SU-DHL-6 (cell line): ENCODE results near the gene OXER1.

Experiments
- H2AFZ ChIP-seq: fragments of 200-600 bp; sonication (generic); 2 replicates; pipeline ENCODE4 v1.6.1; 2014; ENCODE audit warnings: low read depth, mild to moderate bottlenecking, moderate library complexity, mixed read lengths, antibody characterized with exemption, low read length; ENCODE audit not compliant: severe bottlenecking
- H3F3A ChIP-seq: fragments of 200-600 bp; shearing (Covaris generic); 2 replicates; pipeline ENCODE4 v1.6.0; 2016; ENCODE audit warnings: antibody characterized with exemption, mild to moderate bottlenecking; ENCODE audit not compliant: insufficient read depth
- H3K27ac ChIP-seq: fragments of 200-600 bp; sonication (generic); 2 replicates; pipeline ENCODE4 v1.5.1; 2016; ENCODE audit warnings: low read depth, mild to moderate bottlenecking, low read length, moderate library complexity, mixed read lengths
- H3K27me3 ChIP-seq: fragments of 200-600 bp; sonication (generic), shearing (Covaris generic); 2 replicates; pipeline ENCODE4 v1.6.0; 2014; ENCODE audit warnings: mild to moderate bottlenecking, low read length
- H3K36me3 ChIP-seq: fragments of 200-600 bp; sonication (generic); 2 replicates; pipeline ENCODE4 v1.6.1; 2014; ENCODE audit warnings: mild to moderate bottlenecking, low read length, mixed read lengths
- H3K4me2 ChIP-seq: fragments of 300-600, 200-600 bp; shearing (Covaris generic), sonication (generic); 2 replicates; pipeline ENCODE4 v1.6.0; 2014; ENCODE audit warnings: low read length, low read depth, mild to moderate bottlenecking; ENCODE audit not compliant: poor library complexity, severe bottlenecking
- H3K4me3 ChIP-seq: fragments of 200-600 bp; sonication (generic); 2 replicates; pipeline ENCODE4 v1.5.1; 2014; ENCODE audit warnings: antibody characterized with exemption, low read length, mild to moderate bottlenecking, mixed read lengths; ENCODE audit not compliant: insufficient read depth, poor library complexity, severe bottlenecking
- H3K79me2 ChIP-seq: fragments of 200-600 bp; sonication (generic); 2 replicates; pipeline ENCODE4 v1.6.1; 2014; ENCODE audit warnings: mild to moderate bottlenecking, low read length, moderate library complexity; ENCODE audit not compliant: insufficient read depth
- H3K9ac ChIP-seq: fragments of 200-600 bp; sonication (generic); 2 replicates; pipeline ENCODE4 v1.7.0; 2014; ENCODE audit warnings: mild to moderate bottlenecking, low read length
- H3K9me2 ChIP-seq: fragments of 200-600 bp; sonication (generic); replicated peaks from 2 replicates; pipeline ENCODE4 v1.6.1; 2014; ENCODE audit warnings: low read length; ENCODE audit not compliant: insufficient read depth
- H3K9me3 ChIP-seq: fragments of 200-600 bp; sonication (generic); 2 replicates; pipeline ENCODE4 v1.6.1; 2014; ENCODE audit warnings: low read length, mixed read lengths; ENCODE audit not compliant: insufficient read depth
- H4K20me1 ChIP-seq: fragments of 200-600 bp; sonication (generic); 2 replicates; pipeline ENCODE4 v1.6.1; 2014; ENCODE audit warnings: low read depth, mild to moderate bottlenecking, antibody characterized with exemption, low read length, moderate library complexity, mixed read lengths
- EZH2phosphoT487 ChIP-seq: fragments of 200-600 bp; sonication (generic), shearing (Covaris generic); conservative IDR thresholded peaks from 2 replicates; pipeline ENCODE4 v1.6.1; 2018; ENCODE audit warnings: mild to moderate bottlenecking, antibody characterized with exemption, low read length, moderate library complexity, mixed read lengths
- TF ChIP-seq, protein P1 (sequence below): fragments of 200-600 bp; sonication (generic); IDR thresholded peaks from one replicate; pipeline ENCODE4 v1.5.1; 2017; ENCODE audit warnings: antibody characterized with exemption, mild to moderate bottlenecking, low read length, moderate library complexity; ENCODE audit not compliant: insufficient read depth, poor library complexity, severe bottlenecking

Gene OXER1

GRCh38 chr2:42724886-42725285, 39.0 kb downstream of the OXER1 start:
- no peaks in the 10 kb centered on the region for H3K79me2 ChIP-seq
- TF ChIP-seq EZH2phosphoT487, result no peak
- TF ChIP-seq, protein P1, sequence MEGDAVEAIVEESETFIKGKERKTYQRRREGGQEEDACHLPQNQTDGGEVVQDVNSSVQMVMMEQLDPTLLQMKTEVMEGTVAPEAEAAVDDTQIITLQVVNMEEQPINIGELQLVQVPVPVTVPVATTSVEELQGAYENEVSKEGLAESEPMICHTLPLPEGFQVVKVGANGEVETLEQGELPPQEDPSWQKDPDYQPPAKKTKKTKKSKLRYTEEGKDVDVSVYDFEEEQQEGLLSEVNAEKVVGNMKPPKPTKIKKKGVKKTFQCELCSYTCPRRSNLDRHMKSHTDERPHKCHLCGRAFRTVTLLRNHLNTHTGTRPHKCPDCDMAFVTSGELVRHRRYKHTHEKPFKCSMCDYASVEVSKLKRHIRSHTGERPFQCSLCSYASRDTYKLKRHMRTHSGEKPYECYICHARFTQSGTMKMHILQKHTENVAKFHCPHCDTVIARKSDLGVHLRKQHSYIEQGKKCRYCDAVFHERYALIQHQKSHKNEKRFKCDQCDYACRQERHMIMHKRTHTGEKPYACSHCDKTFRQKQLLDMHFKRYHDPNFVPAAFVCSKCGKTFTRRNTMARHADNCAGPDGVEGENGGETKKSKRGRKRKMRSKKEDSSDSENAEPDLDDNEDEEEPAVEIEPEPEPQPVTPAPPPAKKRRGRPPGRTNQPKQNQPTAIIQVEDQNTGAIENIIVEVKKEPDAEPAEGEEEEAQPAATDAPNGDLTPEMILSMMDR, result no peak
- H3K9me2 ChIP-seq, result no peaks in the 10 kb centered on the region
- H3K9ac ChIP-seq, result no peak overlapping the region
- no peak overlapping the region for H3K27ac ChIP-seq
- H2AFZ ChIP-seq, result no peak overlapping the region
- peaks cover 12% of the 10 kb centered on the region for H3K36me3 ChIP-seq
- H4K20me1 ChIP-seq, result no peaks in the 10 kb centered on the region
- H3K27me3 ChIP-seq, result no peaks in the 10 kb centered on the region
- H3K4me3 ChIP-seq, result no peak overlapping the region
- H3K4me2 ChIP-seq, result no peak overlapping the region
- H3K9me3 ChIP-seq, result peaks cover 5% of the 10 kb centered on the region; the same call in 1 of the 2 replicates
- H3F3A ChIP-seq, result no peaks in the 10 kb centered on the region

DNA sequence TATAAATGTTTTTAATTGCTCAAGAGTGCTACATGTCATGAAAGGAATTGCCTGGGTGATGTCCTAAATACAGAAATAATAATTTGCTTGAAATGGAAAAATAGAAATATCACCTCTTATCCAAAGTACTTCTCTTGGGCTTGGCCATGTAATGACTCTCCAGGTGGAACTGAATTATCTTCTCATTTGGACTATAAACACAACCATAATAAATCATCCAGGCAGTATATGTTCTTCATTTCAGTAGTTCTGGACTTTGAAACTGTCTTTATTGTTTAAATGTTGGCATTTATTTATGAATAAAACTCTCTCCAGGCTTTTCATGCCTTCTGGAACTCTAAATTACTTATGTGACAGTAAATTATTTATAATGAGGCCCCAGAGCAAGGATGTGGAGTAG, 40.5 kb downstream of the OXER1 start:
- no peaks in the 10 kb centered on the region for H3K79me2 ChIP-seq
- H3K4me2 ChIP-seq, result no peak overlapping the region
- H3F3A ChIP-seq, result no peaks in the 10 kb centered on the region
- no peak overlapping the region for H3K27ac ChIP-seq
- no peaks in the 10 kb centered on the region for H3K9me2 ChIP-seq
- no peaks in the 10 kb centered on the region for H3K9me3 ChIP-seq
- TF ChIP-seq EZH2phosphoT487, result no peak
- TF ChIP-seq, protein P1, result no peak
- H3K9ac ChIP-seq, result no peak overlapping the region
- H3K36me3 ChIP-seq, result 0 out of 2 replicates have a peak, but pooled peaks cover 2% of the 10 kb centered on the region
- H2AFZ ChIP-seq, result no peak overlapping the region
- no peaks in the 10 kb centered on the region for H3K27me3 ChIP-seq
- no peaks in the 10 kb centered on the region for H4K20me1 ChIP-seq
- no peak overlapping the region for H3K4me3 ChIP-seq

- Histone ChIP-seq H3K4me3 (no peak overlapping the region), H3K27ac (no peak overlapping the region), H3K9ac (no peak overlapping the region), H3K9me2 (no peaks in the 10 kb centered on the region), H2AFZ (no peak overlapping the region), H3K27me3 (no peaks in the 10 kb centered on the region), H3K36me3 (no peaks in the 10 kb centered on the region), H3K4me2 (no peak overlapping the region), H4K20me1 (no peaks in the 10 kb centered on the region), H3K79me2 (no peaks in the 10 kb centered on the region), H3F3A (no peaks in the 10 kb centered on the region), H3K9me3 (no peaks in the 10 kb centered on the region)
- TF ChIP-seq, protein P1, result no peak
- no peak for TF ChIP-seq EZH2phosphoT487
Observed at GRCh38 chr2:42722320-42723190, 41.4 kb downstream of the OXER1 start.
